ENCODE data around the gene ODAPH.

GRCh38 chr4:75542824-75543223 lies 13.0 kb upstream of the ODAPH start:
- TF ChIP-seq MAX (IDR thresholded peaks at IDR 0.05) (no peak), TAF1 (IDR thresholded peaks at IDR 0.05; ENCODE audit: low read depth) (no peak), EP300 (IDR thresholded peaks at IDR 0.05; ENCODE audit: borderline replicate concordance) (no peak), CREB1 (IDR thresholded peaks at IDR 0.05; ENCODE audit: low read depth) (no peak)

All from Ishikawa (cell line).